Endothelial cell of umbilical vein (primary cell): ENCODE data around the gene ITGA2. TPM values are rescaled to one million over a fixed set of nuclear protein-coding genes. Genes with fewer than 3 reads are reported as not detected.

Experiments
- BruUV-seq: library from RNA; stranded (reverse); fragments of 400-500 nt; replicated peaks from 2 replicates; lab custom pipeline; 2021; lab: Mats Ljungman, UMichigan
- CTCF ChIA-PET: fragments of 300-600, 350-600 bp; sonication (Branson Sonifier 250); formaldehyde crosslinking; loops from one replicate; lab custom pipeline; 2021; ENCODE audit warnings: antibody characterized with exemption, inconsistent platforms; lab: Charles Lee
- POLR2A ChIA-PET: fragments of 300-600, 350-600 bp; sonication (Branson Sonifier 250); formaldehyde crosslinking; loops from one replicate; lab custom pipeline; 2021; ENCODE audit warnings: antibody characterized with exemption, inconsistent platforms; lab: Charles Lee
- DNase-seq: peaks from one replicate; pipeline ENCODE4 v3.0.0-alpha.2; 2011; ENCODE audit warnings: low read depth, low spot score
- FAIRE-seq: peaks from 2 replicates; lab custom pipeline; 2011; peaks lifted over from hg19 to GRCh38; lab: Jason Lieb, UNC
- H2AFZ ChIP-seq: 2 replicates; pipeline ENCODE4 v1.6.0; 2012; ENCODE audit warnings: low read depth, low read length, control low read depth, inconsistent platforms
- H3K27ac ChIP-seq: 2 replicates; pipeline ENCODE4 v1.5.1; 2011; ENCODE audit warnings: low read depth, mild to moderate bottlenecking, control low read depth, low read length, moderate library complexity; ENCODE audit not compliant: insufficient read depth
- H3K27me3 ChIP-seq, 2 experiments: 2 replicates each; pipeline versions ENCODE4 v1.6.0 to v1.6.1; 2011; ENCODE audit warnings: low read length in 2 of 2, mixed read lengths in 1 of 2; ENCODE audit not compliant: control insufficient read depth in 2 of 2, insufficient read depth in 2 of 2
- H3K36me3 ChIP-seq, 2 experiments: 2 replicates in 1 of 2; 3 replicates in 1 of 2; pipeline ENCODE4 v1.5.1; 2011; ENCODE audit warnings: low read length in 2 of 2, mild to moderate bottlenecking in 1 of 2, moderate library complexity in 1 of 2; ENCODE audit not compliant: control insufficient read depth in 2 of 2, insufficient read depth in 2 of 2; ENCODE audit errors: extremely low read depth in 1 of 2
- H3K4me1 ChIP-seq: 3 replicates; pipeline ENCODE4 v1.5.1; 2011; ENCODE audit warnings: mild to moderate bottlenecking, low read length; ENCODE audit not compliant: control insufficient read depth, insufficient read depth; ENCODE audit errors: extremely low read depth
- H3K4me2 ChIP-seq: 2 replicates; pipeline ENCODE4 v1.6.1; 2011; ENCODE audit warnings: low read length, control low read depth, mixed read lengths; ENCODE audit not compliant: insufficient read depth
- H3K4me3 ChIP-seq, 3 experiments: fragments of 200-600 bp in 1 of 3; sonication (generic), shearing (Covaris generic) in 1 of 3; replicated peaks in 1 of 3; 2 replicates each; pipeline ENCODE4 v1.5.1; 2011 to 2016; ENCODE audit warnings: control low read depth in 3 of 3, low read length in 3 of 3, mild to moderate bottlenecking in 2 of 3, inconsistent platforms in 1 of 3, low read depth in 1 of 3, moderate library complexity in 1 of 3; ENCODE audit not compliant: insufficient read depth in 1 of 3
- H3K79me2 ChIP-seq: 2 replicates; pipeline ENCODE4 v1.6.0; 2012; ENCODE audit warnings: low read length, inconsistent platforms; ENCODE audit not compliant: control insufficient read depth, insufficient read depth
- H3K9ac ChIP-seq: replicated peaks from 2 replicates; pipeline ENCODE3; 2011; ENCODE audit warnings: low read length, control low read depth; ENCODE audit not compliant: insufficient read depth; ENCODE audit errors: extremely low read depth
- H3K9me1 ChIP-seq: replicated peaks from 3 replicates; pipeline ENCODE4 v1.6.0; 2011; ENCODE audit warnings: mild to moderate bottlenecking, low read length; ENCODE audit not compliant: control insufficient read depth, insufficient read depth; ENCODE audit errors: extremely low read depth
- H3K9me3 ChIP-seq: replicated peaks from 2 replicates; pipeline ENCODE4 v1.5.1; 2012; ENCODE audit warnings: low read length, inconsistent platforms; ENCODE audit not compliant: control insufficient read depth, insufficient read depth
- H4K20me1 ChIP-seq: replicated peaks from 2 replicates; pipeline ENCODE3; 2011; ENCODE audit warnings: mild to moderate bottlenecking, low read length; ENCODE audit not compliant: control insufficient read depth, insufficient read depth; ENCODE audit errors: extremely low read depth
- EZH2 ChIP-seq: IDR thresholded peaks from 2 replicates; pipeline ENCODE4 v1.6.1; 2012; ENCODE audit warnings: borderline replicate concordance, low read depth, mild to moderate bottlenecking, moderate library complexity, low read length, inconsistent platforms; ENCODE audit not compliant: severe bottlenecking
- FOS ChIP-seq: IDR thresholded peaks from 2 replicates; pipeline ENCODE4 v1.6.1; 2011; ENCODE audit warnings: mild to moderate bottlenecking, low read length, moderate library complexity, borderline replicate concordance; ENCODE audit not compliant: insufficient read depth
- GATA2 ChIP-seq: IDR thresholded peaks from 2 replicates; pipeline ENCODE4 v1.7.0; 2011; ENCODE audit warnings: low read depth, mild to moderate bottlenecking, moderate library complexity, mixed read lengths, low read length; ENCODE audit not compliant: insufficient read length, insufficient read depth
- JUN ChIP-seq: IDR thresholded peaks from 2 replicates; pipeline ENCODE4 v1.6.1; 2011; ENCODE audit warnings: borderline replicate concordance, low read depth; ENCODE audit not compliant: insufficient read length, insufficient read depth
- MYC ChIP-seq: IDR thresholded peaks from one replicate; pipeline ENCODE4 v1.6.1; 2011; ENCODE audit warnings: mild to moderate bottlenecking, low read depth, low read length
- POLR2A ChIP-seq: IDR thresholded peaks from 2 replicates; pipeline ENCODE4 v1.6.1; 2012; ENCODE audit warnings: low read depth, mild to moderate bottlenecking, control low read depth, low read length
- POLR2AphosphoS5 ChIP-seq: IDR thresholded peaks from 2 replicates; pipeline ENCODE4 v1.6.1; 2012; ENCODE audit warnings: low read depth, mild to moderate bottlenecking, control low read depth, low read length, moderate library complexity; ENCODE audit not compliant: insufficient read depth
- dilution Hi-C: fragments of 300-500 bp; cut with MboI; formaldehyde crosslinking; loops from one replicate; pipeline ENCODE4 v1.15.0; 2019; ENCODE audit warnings: low sequenced_read_pairs; ENCODE audit not compliant: extremely low pct_ligation_motif_present
- intact Hi-C: fragments of 100-400 bp; cut with micrococcal nuclease; formaldehyde crosslinking; loops from one replicate; pipeline ENCODE4 v1.10.0; 2022
- polyA plus RNA-seq, 4 experiments: library from polyadenylated mRNA; depleted of rRNA in 3 of 4; stranded (reverse) in 3 of 4; unstranded in 1 of 4; fragments of >200 nt; gene quantifications; 2 replicates each; pipeline versions ENCODE4 v1.2.1 to v1.2.3, GENCODE V29; 2011 to 2012; ENCODE audit warnings: missing spikeins in 1 of 4
- total RNA-seq: library from RNA; stranded (reverse); gene quantifications from 2 replicates; pipeline ENCODE4 v1.2.3, GENCODE V29; 2021
- TF ChIP-seq, protein P1 (sequence below): IDR thresholded peaks from 2 replicates; pipeline ENCODE4 v1.6.1; 2011; ENCODE audit not compliant: insufficient read depth, insufficient read length
- TF ChIP-seq, protein P2 (sequence below), 2 donors: IDR thresholded peaks; 1 replicate in 1 of 2; 2 replicates in 1 of 2; pipeline ENCODE4 v1.5.1; 2011; ENCODE audit warnings: low read length in 2 of 2, mild to moderate bottlenecking in 2 of 2, moderate library complexity in 2 of 2, control low read depth in 1 of 2, inconsistent platforms in 1 of 2, low read depth in 1 of 2; ENCODE audit not compliant: insufficient read depth in 1 of 2; ENCODE audit errors: extremely low read depth in 1 of 2

Gene ITGA2
- total and polyA plus RNA-seq, 2 donors (not counting 3 experiments of a cell fraction or from before 2014, with no cell fraction given), result 11.2 to 62.3 TPM

DNA sequence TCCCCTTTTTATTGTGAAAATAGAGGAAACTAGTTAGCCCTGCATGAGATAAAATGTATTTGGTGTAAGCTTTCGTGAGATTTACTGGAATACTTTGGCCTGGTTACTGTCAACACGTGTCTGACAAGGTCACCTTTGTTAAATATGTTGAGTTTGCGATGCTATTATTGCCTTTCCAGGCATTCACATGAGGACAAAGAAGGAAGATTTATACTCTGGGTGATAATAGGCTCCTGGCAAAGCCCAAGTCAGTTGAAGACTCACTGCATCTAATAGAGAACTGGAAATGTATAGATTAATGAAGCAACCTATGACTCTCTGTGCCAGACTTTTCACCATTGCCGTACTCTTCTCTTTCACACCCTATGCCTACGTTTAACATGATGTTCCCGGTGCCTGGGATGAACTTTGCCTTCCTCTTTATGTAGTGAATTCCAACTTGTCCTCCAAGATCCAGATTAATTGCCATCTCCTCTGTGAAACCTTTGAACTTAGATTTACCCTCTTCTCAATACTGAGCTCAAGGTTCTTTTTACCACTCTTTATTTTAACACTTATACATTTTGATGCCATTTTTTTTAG is 33.9 kb downstream of the ITGA2 start:
- Histone ChIP-seq H3K9ac (no peak overlapping the region), H3K4me3 (no peak overlapping the region), H3K27ac (no peak overlapping the region), H3K4me2 (no peak overlapping the region), H4K20me1 (no peaks in the 10 kb centered on the region), H2AFZ (no peak overlapping the region), H3K36me3 (no peaks in the 10 kb centered on the region), H3K9me3 (no peaks in the 10 kb centered on the region), H3K4me1 (peaks cover 26% of the 10 kb centered on the region), H3K9me1 (no peaks in the 10 kb centered on the region), H3K27me3 (no peaks in the 10 kb centered on the region), H3K79me2 (peaks cover 60% of the 10 kb centered on the region)
- no TSS peak for BruUV-seq
- intact Hi-C loops (no loop called here), dilution Hi-C loops (no loop called here)
- ChIA-PET POLR2A (no interaction called here), CTCF (interaction anchor here (0.8 to 3.6 kb wide), 5 partner anchors 8 to 74 kb away, joined by 3 to 27 read pairs (median 5); no protein-coding TSS in a partner anchor)
- FAIRE-seq (peak; percentile 50), DNase-seq (no peak)
- no peak for TF ChIP-seq POLR2A
- TF ChIP-seq, protein P1, sequence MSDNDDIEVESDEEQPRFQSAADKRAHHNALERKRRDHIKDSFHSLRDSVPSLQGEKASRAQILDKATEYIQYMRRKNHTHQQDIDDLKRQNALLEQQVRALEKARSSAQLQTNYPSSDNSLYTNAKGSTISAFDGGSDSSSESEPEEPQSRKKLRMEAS, result no peak
- no peak for TF ChIP-seq POLR2AphosphoS5
- TF ChIP-seq EZH2, result no peak
- no peak for TF ChIP-seq JUN
- TF ChIP-seq, protein P2, sequence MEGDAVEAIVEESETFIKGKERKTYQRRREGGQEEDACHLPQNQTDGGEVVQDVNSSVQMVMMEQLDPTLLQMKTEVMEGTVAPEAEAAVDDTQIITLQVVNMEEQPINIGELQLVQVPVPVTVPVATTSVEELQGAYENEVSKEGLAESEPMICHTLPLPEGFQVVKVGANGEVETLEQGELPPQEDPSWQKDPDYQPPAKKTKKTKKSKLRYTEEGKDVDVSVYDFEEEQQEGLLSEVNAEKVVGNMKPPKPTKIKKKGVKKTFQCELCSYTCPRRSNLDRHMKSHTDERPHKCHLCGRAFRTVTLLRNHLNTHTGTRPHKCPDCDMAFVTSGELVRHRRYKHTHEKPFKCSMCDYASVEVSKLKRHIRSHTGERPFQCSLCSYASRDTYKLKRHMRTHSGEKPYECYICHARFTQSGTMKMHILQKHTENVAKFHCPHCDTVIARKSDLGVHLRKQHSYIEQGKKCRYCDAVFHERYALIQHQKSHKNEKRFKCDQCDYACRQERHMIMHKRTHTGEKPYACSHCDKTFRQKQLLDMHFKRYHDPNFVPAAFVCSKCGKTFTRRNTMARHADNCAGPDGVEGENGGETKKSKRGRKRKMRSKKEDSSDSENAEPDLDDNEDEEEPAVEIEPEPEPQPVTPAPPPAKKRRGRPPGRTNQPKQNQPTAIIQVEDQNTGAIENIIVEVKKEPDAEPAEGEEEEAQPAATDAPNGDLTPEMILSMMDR (IDR thresholded peaks at IDR 0.05; ENCODE audit: extremely low read depth in 1 of 2, insufficient read depth in 1 of 2, low read depth in 1 of 2, low read length in 2 of 2), result no peak
- no peak for TF ChIP-seq MYC
- TF ChIP-seq FOS, result no peak
- no peak for TF ChIP-seq GATA2
